RCC 7860 (cell line): ENCODE data around the gene CPSF3.

ENCODE experiments used
- DNase-seq: peaks from one replicate; pipeline ENCODE4 v3.0.0-alpha.2; 2015; ENCODE audit warnings: low spot score
- FAIRE-seq: peaks from 2 replicates; lab custom pipeline; 2012; peaks lifted over from hg19 to GRCh38; lab: Jason Lieb, UNC

CPSF3 gene

DNA sequence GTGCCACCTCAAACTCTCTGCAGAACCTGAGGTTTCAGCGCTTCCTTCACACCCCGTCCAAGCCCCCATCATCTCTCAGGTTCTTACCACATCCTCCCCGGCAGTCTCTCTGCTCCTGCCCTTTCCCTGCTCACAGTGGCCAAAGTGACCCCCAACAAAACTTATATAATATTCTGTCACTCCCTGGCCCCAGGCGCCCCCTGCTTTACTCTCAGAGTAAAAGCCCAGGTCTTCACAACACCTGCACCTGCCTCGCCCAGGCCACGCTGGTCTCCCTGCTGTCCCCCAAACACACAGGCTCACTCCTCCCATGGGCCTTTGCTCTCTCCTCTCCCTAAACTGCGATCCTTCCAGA lies 6.5 kb upstream of the CPSF3 start:
- FAIRE-seq: no peak
- no peak for DNase-seq

DNA sequence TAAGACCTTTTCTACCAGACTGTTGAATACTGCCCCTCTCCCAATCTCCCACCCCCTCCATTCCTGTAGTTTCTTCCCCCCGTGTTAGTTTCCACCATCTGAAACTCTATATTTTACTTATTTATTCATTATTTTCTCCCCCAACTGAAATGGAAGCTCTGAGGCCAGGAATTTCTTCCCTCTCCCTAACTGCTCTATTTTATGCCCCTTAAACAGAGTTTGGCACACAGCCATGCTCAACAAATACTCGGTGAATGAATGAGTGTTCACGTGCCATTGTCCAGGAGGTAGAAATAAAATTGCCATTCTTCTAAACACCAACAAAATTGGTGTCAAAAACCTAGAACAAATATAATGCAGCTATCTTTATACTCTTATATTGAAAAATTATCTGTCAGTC lies 5.7 kb upstream of the CPSF3 start:
- DNase-seq: no peak
- FAIRE-seq: no peak

DNA sequence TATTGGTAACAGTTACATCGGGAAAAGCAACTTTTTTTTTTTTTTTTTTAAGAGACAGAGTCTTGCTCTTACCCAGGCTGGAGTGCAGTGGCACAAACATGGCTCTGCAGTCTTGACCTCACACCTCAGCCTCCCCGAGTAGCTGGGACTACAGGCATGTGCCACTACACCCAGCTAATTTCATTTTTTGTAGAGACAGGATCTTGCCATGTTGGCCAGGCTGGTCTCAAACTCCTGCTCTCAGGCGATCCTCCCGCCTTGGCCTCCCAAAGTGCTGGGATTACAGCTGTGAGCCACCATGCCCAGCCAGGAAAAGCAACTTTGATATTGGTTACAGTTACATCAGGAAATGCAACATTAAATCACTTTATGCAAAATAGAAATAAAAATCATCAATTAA lies 4.7 kb upstream of the CPSF3 start:
- DNase-seq: no peak
- no peak for FAIRE-seq

DNA sequence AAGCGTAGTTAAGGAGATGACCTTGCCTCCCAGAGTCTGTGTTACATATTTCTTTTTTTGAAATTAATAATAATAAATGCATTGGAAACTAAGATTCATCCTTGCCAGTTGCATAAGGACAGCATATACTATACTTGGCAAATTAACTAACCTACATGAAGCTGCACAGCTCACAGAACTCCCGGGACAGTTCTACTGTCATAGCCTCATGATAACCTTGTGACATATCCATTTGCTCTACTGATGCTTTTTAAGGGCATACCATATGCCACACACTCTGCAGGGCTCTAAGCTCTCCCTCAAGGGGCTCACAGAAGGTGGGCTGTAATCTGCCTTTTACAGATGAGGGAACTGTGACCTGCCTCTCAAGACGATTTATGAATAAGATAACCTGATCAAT lies 3.9 kb upstream of the CPSF3 start:
- no peak for FAIRE-seq
- DNase-seq: no peak

DNA sequence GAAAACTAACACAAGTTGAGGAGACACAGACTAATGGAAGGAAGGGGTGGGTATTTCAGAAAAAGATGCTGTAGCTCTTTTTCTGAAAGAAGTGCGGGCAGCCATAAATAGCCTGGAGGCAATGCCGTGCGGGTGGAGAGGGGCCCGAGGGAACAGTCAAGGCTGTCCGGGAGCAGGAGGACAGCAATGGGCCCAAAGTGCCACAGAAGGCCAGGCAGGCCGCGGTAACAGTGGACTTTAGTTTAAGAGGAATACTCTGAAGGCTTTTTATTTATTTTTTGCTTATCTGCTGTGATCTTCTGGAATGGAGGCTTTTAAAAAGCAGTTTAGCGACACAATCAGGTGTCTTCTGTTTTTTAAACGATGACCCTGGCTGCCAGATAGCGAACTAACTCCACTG lies 3.0 kb upstream of the CPSF3 start:
- FAIRE-seq: no peak
- no peak for DNase-seq

DNA sequence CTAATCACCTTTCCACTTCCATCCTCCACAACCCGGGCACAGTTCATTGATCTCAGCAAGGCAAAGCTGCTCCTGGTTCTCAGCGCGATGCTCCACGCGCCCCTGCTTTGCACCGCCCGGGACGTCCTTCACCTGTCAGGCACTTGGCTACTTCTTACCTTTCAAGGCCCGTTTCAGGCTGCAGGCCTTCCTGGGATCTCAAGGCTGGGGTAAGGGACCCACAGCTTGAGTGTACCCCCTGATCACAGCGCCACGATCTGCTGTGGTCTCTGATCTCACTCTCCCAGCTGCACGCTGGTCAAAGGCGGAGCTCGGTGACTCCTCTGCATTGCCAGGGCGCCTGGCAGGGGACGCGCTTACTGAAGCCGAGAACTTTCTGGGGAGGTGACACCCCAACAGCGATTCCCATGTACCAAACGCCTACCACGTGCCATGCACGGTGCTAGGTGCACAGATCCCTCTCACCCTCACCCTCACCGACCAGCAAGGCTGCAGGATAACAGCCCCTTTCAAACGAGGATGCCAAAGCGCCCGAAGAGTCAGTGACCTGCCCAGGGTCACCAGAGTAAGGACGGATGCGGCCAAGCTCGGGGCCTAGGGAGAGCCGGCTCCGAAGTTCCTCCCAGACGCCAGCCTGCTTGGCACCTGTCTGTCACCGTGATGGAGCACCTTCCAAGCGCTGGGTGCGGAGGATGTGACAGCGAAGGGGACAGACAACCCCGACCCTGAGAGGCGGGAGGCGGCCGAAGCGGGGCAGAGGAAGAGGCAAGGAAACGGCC lies 944 bp upstream of the CPSF3 start:
- DNase-seq (peak; percentile 17), FAIRE-seq (no peak)

DNA sequence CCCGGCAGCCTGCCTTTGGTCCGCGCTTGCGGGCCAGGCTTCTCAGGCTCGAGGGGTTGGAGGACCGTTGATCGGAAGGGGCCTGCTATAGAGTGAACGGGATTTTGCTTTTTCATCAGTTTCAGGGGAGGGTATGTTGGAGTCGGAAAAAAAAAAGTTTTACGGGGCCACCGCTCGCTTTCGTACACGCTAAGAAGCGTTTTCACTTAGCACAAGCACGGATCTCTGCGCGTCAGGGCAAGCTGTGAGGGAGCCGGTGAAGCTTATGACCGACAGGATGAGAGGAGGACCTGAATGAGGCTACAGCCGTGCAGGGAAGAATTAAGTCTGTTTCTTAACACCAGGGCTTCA lies 443 bp downstream of the CPSF3 start:
- no peak for FAIRE-seq
- no peak for DNase-seq

DNA sequence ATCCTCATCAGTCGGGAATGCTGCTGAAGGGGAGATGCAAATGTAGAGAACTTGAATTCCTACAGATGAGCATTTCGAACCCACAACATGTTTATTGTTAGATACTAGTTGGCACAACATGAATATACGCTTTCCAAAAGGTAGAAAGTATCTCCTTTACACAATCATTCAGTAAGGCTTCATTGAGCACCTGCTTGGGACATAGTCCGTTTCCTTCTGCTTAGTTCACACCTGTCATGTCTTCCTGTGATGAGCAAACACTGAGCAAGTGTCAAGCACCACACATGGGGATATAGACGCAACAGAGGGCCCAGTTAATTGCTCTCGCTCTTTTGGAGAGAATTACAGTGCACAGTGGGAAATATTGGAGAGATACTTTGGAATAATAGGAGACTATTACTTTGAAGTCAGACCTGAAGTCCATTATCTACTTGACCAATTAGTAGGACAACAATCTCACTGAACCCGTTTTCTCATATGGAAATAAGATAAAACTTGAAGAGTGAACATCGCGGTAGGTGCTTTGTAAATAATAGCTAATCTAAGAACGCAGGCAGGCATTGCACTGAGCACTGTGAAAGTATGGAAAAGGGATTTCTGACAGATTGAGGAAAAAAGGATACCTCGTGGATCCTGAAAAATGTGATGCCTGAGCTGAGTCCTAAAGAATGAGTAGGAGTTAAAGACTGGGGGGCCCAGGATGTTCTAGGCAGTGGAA lies 1.2 kb downstream of the CPSF3 start:
- no peak for FAIRE-seq

DNA sequence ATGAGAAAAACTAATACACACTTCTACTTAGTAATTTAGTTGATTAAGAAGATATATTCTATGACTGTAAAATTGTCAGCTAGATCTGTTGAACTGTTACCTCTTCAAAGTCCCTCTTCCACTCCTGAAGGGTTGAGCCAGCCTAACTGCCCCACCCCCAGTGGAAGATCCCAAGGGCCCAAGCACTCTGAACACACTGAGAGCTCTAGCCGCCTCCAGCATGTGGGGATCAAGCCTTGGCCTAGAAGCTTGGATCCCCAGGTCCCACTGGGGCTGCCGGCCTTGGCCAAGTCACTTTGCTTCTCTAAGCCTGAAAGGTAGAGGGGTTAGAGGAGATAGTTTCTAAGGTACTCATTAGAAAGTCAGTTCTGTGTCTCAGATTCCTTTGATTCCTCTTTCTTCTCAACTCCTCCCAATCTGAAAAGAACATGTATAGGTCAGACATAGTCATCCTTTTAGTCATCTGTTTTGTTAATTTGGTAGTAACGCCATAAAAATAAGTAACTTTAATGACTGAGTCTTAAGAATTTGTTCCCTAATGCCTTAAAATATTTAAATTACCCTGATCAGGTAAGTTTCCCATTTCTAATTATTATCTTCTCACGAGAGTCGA lies 5.6 kb downstream of the CPSF3 start:
- DNase-seq: no peak
- FAIRE-seq: no peak

More for the DNA sequence above, 1.2 kb downstream of the CPSF3 start:
- no peak for DNase-seq

DNA sequence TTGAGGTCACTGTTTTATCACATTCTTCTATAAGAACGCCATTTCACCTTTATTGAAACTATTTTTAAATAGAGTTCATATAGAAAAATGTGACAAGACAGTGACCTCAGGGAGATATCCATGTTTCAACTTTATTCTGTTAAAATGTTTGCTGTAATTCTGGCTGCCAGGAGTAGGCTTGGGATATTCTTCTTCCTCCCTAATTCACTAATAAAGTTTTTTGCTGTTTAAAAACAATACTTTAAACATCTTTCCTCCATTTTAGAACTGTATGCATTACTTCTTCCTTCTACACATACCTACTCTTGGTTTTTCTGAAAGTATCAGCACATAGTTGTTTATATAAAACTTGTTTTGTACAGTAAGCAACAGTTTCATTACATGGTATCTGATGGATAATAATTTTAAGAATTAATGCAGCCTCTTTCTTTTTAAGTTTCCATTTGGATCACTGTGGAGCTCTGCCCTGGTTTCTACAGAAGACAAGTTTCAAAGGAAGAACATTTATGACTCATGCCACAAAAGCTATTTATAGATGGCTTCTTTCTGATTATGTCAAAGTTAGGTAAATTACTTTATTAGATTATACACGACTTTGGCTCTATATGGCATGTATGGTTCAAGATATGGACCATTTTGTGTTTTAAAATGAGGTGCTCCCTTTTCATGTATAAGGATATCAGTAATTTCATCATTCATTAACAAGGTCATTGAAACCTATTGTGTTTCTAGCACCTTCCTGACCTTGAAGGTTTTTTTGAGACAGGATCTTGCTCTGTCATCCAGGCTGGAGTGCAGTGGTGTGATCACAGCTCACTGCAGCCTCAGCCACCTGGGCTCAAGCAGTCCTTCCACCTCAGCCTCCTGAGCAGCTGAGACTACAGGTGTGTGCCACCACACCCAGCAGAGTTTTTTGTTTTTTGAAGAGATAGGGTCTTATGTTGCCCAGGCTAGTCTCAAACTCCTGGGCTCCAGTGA lies 7.2 kb downstream of the CPSF3 start:
- no peak for FAIRE-seq
- DNase-seq: no peak

DNA sequence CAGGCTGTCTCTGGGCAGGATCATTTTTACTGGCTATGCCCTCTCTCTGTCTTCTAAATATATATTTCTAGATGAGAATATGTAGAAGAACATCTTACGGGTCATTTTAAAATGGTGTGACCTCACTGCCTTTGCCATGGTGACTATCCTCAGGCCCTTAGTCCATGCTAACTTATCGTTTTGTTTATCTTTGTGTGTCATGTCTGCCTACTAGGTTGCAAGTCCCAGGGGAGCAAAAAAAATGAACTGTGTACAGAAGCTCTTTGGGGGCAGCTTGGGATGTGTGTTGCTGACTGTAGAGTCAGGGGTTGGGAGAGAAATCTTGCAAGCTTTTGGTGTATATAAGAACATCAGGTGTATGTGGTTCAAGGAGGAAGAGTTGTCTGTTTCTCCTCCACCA lies 11.0 kb downstream of the CPSF3 start:
- FAIRE-seq (no peak), DNase-seq (no peak)

DNA sequence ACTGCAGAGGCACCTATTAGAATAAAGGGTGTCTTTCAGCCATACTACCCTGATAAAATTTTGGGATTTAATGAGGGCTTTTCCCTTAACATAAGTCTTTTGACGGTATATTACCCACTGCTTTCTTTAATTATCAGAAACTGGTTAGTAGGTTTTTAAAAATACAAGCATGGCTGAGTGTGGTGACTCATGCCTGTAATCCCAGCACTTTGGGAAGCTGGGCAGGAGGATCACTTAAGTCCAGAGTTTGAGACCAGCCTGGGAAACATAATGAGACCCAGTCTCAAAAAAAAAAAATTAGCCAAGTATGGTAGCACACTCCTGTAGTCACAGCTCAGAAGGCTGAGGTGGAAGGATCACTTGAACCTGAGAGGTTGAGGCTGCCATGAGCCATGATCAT lies 16.1 kb downstream of the CPSF3 start:
- no peak for DNase-seq
- FAIRE-seq: no peak

DNA sequence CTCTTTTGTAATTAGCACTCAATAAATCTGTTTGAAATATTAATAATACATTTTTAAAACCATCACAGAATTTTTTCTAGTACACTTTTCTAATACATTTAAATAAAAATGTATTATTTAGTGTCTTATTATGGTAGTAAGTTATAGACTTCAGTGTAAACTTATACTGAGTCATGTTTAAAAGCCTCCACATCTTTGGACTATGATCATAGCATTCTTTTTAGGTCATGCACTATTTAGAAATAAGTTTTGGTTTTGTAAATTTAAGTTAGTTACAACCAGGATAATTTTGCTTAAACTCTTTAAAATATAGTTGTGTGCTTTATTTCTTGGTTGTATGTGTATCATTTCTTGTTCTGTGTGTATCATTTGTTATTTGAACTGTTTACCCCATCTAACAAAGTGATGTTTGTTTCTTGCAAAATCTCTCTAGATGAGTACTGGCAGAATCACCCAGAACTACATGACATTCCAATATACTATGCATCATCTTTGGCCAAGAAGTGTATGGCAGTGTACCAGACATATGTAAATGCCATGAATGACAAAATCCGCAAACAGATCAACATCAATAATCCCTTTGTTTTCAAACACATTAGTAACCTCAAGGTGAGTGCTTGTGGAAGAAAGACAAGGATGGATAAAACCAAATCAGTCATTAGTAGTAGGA lies 16.7 kb downstream of the CPSF3 start:
- FAIRE-seq (no peak), DNase-seq (no peak)

DNA sequence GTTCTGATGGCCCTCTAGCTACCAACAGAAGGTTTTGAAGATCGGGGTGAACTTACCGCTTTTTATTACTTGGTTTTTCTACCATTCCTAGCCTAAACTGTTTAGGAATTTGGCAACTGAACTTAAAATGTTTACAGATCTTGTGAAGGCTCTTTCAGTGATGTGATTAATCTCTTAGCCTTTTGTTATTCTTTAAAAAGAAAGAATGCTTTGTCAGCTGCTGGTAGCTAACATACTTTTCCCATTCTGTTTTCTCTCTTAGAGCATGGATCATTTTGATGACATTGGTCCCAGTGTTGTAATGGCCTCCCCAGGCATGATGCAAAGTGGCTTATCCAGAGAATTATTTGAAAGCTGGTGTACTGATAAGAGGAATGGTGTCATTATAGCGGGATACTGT lies 18.1 kb downstream of the CPSF3 start:
- FAIRE-seq (no peak), DNase-seq (no peak)

DNA sequence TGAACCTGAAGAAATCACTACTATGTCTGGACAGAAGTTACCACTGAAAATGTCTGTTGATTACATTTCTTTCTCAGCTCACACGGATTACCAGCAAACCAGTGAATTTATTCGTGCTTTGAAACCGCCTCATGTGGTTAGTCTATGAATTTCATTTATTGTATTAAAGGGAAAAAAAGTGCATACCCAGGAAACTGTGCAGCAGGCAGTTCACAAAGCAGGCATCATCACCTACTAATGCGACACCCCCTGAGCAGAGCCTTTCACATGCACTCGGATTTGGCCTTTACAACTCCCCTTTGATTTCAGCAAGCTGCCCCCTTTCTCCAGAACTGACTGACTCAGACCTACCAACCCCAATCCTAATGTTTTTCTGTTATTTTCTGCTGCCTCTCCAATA lies 20.1 kb downstream of the CPSF3 start:
- DNase-seq: no peak
- no peak for FAIRE-seq

DNA sequence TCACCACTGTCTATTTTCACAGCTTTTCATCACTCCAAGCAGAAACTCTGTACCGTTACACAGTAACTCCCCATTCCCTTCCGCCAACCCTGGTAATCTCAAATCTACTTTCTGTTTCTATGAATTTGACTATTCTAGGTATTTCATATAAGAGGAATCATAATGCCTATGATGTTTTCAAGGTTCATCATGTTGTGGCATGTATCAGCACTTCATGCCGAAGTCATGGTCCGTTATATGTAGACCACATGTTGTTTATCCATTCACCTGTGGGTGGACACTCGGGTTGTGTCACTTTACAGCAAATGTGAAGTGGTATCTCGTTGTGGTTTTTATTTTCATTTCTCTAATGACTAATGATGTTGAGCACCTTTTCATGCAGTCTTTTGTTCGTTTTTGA lies 21.6 kb downstream of the CPSF3 start:
- FAIRE-seq: no peak

DNA sequence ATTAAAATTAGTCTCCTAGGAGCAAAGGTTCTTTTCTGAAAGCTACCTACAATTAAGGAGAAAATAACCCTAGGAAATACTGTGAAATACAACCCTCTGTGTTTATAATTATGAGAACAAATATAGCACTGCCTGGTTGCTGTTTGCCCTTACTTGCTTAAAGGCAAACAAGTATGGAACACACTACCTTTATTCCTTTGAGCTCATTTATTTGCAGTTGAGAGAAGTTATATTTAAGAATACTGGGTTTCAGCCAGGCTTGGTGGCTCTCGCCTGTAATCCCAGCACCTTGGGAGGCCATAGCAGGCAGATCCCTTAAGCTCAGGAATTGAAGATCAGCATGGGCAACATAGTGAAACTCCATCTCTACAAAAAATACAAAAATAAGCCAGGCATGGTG lies 27.8 kb downstream of the CPSF3 start:
- DNase-seq: no peak
- FAIRE-seq: no peak

More for the DNA sequence above, 21.6 kb downstream of the CPSF3 start:
- DNase-seq: no peak

DNA sequence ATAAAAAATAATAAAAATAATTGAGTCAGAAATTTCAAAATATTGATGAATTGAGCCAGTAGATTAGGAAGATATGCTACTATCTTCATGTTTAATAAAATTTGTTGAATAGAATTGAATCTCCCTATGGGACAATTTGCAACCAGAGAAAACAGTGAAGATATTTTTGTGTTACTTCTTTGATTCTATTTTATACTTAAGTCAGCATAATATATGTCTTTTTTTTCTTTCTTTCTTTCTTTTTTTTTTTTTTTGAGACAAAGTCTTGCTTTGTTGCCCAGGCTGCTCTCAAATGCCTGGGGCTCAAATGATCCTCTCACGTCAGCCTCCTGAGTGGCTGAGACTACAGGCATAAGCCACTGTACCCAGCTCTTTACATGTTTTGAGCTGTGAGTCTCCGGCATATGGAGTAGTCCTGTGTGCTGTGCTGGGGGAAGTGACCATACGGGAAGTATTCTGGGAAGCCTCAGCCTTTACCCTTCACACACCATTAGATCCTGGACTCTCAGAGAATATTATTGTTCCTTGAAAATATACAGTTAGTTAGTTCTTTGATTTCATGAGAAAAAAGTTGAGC lies 37.1 kb downstream of the CPSF3 start:
- DNase-seq (no peak), FAIRE-seq (no peak)

DNA sequence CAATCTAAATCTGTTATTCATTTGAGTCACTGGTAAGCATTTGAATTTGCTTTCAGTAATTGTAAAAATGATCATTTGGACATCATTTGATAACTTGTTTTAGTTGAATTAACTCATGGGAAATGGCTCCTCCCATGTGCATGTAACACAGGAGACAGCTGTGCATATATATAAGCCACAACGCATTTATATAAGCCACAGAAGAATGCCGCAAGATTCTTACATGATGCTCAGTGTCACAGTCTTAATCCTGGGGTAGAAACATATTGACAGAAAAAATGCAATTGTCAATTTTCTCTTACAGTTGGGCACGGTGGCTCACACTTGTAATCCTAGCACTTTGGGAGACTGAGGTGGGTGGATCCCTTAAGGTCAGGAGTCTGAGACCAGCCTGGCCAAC lies 37.6 kb downstream of the CPSF3 start:
- DNase-seq (no peak), FAIRE-seq (no peak)

DNA sequence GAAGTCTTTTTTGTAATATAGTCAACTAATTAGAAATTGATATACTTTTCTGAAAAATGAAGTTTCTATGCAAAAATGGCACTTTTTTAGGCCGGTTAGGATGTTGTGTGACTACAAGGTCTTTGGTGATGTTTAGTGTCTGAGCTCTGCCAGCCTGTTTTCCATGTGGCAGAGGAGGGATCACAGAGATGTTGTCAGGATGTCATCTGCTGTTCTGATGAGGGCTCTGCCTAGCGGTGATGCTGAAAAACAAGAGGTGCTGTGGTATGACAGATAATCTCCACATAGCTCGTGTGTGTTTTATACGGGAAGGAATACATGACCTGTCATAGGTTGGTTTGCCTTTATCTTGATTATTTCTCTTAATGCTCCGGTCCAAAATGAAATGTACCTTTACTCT lies 38.9 kb downstream of the CPSF3 start:
- no peak for FAIRE-seq
- DNase-seq: no peak
